ENCODE data around the gene NPTN.

DNA sequence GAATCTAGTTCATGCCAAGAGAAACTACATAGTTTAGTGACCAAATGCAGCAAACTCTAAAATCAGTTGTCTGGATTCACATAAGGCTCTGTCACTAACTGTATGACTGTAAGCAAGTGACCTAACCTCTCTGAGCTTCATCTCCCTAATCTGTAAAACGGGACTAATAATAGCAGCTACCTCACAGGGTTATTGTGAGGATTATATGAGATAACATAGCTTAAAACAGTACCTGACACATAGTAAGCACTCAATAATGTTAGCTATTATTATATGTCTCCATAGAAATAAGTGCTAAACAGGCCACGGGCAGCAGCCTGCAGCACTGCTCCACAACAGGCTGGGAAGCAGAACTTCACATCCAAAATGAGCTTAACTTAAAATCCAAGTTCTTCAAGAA lies 30.2 kb downstream of the NPTN start:
- TF ChIP-seq HDGF (IDR thresholded peaks at IDR 0.05; ENCODE audit: borderline replicate concordance), result no peak
- TF ChIP-seq BHLHE40 (IDR thresholded peaks at IDR 0.05; ENCODE audit: borderline replicate concordance), result no peak

All from HEK293T (cell line).